22Rv1 (cell line): Measurements from ENCODE around the gene PLD6.

Source experiments
- ZFX ChIP-seq: fragments of 450-650 bp; IDR thresholded peaks from 2 replicates; pipeline ENCODE4 v1.6.1; 2017; ENCODE audit warnings: antibody characterized with exemption, borderline replicate concordance
- TF ChIP-seq, protein P1 (sequence below): fragments of 450-650 bp; IDR thresholded peaks from 2 replicates; pipeline ENCODE4 v1.5.1; 2017; ENCODE audit warnings: mild to moderate bottlenecking

DNA sequence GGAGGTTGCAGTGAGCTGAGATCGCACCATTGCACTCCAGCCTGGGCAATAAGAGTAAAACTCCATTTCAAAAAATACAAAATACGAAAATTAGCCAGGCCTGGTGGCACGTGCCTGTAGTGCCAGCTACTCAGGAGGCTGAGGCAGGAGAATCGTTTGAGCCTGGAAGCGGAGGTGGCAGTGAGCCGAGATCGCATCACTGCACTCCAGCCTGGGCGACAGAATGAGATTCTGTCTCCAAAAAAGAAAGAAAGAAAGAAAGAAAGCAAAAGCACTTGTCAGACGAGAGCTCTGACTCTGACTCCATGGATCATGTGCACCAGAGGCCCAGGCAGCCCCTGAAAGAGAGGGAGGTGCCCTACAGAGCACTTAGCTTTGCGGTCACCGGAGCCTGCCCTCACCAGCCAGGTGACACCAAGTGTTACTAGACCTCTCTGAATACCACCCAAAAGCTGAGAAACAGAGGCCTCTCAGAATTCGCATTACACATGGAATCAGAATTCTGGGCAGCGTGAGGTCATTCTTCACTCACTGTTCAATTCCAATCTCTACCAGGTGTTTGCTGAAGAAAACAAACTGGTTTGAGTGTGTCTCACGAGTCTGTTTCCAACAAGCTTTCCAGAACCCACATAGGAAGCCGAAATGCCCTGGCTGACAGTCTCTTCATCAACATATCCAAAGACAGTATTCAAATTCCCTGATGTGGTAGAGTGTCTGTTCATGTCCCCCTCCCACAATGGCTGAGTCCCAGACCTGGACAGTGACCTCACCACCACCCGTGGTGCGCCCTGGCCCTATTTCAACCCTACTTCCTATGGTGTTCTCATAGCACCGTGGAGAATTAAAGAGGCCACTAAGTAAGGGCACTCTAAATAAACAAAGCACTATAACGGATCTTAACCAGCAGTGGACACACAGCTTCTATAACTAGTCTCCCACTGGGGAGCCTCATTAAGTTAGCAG lies 29.4 kb upstream of the PLD6 start:
- TF ChIP-seq, protein P1, sequence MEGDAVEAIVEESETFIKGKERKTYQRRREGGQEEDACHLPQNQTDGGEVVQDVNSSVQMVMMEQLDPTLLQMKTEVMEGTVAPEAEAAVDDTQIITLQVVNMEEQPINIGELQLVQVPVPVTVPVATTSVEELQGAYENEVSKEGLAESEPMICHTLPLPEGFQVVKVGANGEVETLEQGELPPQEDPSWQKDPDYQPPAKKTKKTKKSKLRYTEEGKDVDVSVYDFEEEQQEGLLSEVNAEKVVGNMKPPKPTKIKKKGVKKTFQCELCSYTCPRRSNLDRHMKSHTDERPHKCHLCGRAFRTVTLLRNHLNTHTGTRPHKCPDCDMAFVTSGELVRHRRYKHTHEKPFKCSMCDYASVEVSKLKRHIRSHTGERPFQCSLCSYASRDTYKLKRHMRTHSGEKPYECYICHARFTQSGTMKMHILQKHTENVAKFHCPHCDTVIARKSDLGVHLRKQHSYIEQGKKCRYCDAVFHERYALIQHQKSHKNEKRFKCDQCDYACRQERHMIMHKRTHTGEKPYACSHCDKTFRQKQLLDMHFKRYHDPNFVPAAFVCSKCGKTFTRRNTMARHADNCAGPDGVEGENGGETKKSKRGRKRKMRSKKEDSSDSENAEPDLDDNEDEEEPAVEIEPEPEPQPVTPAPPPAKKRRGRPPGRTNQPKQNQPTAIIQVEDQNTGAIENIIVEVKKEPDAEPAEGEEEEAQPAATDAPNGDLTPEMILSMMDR = no peak
- no peak for TF ChIP-seq ZFX
